Loucy (cell line): ENCODE measurements around the gene STK35.

Source experiments
- CTCF ChIP-seq: fragments of 200-600 bp; sonication (generic); conservative IDR thresholded peaks from 2 replicates; pipeline ENCODE4 v1.5.1; 2014; ENCODE audit warnings: mild to moderate bottlenecking, antibody characterized with exemption, low read length
- EZH2phosphoT487 ChIP-seq: fragments of 200-600 bp; IDR thresholded peaks from 2 replicates; pipeline ENCODE4 v1.6.1; 2018; ENCODE audit warnings: antibody characterized with exemption, mild to moderate bottlenecking, moderate library complexity, borderline replicate concordance

DNA sequence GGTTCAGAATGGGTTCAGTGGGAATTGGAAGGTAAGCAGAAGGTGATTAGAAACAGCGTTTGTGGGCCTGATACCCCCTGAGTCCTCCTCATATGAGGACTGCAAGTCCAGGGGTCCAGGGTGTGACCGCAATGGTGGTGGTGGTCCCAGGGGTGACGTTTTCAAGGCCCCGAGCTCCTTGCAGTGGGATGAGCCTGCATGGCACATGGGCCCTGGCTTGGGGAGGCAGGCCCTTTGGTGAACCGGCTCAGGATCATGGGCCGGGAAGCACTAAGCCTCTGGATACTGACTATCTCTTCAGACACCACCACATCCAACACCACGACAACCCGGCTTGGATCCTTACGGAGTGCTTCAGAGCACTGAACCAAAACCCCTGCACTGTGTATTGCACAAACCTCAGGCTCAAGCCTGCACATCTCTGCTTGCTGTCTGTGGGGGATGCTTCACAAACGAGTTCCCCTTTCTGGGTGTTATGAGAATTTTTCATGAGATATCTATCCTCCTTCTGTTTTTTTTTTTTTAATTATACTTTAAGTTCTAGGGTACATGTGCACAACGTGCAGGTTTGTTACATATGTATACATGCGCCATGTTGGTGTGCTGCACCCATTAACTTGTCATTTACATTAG lies 67.9 kb downstream of the STK35 start:
- TF ChIP-seq CTCF = no peak
- no peak for TF ChIP-seq EZH2phosphoT487
